Skeletal muscle satellite cell (primary cell): ENCODE results near the gene PRKAB2.
"Not testable (repeated sequence)": the region's sequence is repeated elsewhere in the genome, so short reads cannot be mapped to it uniquely, and the experiment has no call there.

ENCODE experiments used
- H3K27me3 ChIP-seq: 2 replicates; pipeline ENCODE4 v1.7.0; 2013; ENCODE audit warnings: low read length; ENCODE audit not compliant: control insufficient read depth, insufficient read depth
- H3K36me3 ChIP-seq: 2 replicates; pipeline ENCODE4 v1.7.0; 2013; ENCODE audit warnings: mild to moderate bottlenecking, control low read depth, low read length; ENCODE audit not compliant: insufficient read depth
- H3K4me1 ChIP-seq: 2 replicates; pipeline ENCODE4 v1.7.0; 2013; ENCODE audit warnings: low read length; ENCODE audit not compliant: control insufficient read depth, insufficient read depth
- H3K4me2 ChIP-seq: 2 replicates; pipeline ENCODE4 v1.7.0; 2013; ENCODE audit warnings: mild to moderate bottlenecking, low read length
- H3K4me3 ChIP-seq: 2 replicates; pipeline ENCODE4 v1.7.0; 2013; ENCODE audit warnings: low read length
- H3K9ac ChIP-seq: 2 replicates; pipeline ENCODE4 v1.7.0; 2013; ENCODE audit warnings: mild to moderate bottlenecking, low read depth, low read length, moderate library complexity
- H3K9me3 ChIP-seq: replicated peaks from 2 replicates; pipeline ENCODE4 v1.7.0; 2013; ENCODE audit warnings: mild to moderate bottlenecking, control low read depth, low read length

Gene PRKAB2

DNA sequence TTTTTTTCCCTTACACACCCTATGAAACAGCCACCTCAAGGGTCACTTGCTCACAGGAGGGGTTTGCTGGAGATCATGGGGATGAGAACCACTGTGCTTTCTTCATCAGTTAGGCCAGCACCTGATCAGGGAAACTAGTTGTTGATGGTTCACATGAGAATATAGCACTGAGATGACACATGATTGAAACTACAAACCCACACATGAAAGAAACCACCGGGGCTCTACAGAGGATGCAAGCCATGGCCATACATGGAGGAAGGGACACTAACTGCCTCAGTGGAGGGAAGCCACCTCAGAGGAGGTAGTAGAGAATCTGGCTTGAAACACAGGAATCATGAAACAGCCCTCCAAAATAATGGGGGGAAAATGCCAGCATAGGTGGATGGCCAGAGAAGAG is 63.2 kb downstream of the PRKAB2 start:
- no peak overlapping the region for H3K4me3 ChIP-seq
- no peak overlapping the region for H3K9ac ChIP-seq
- H3K4me2 ChIP-seq = no peak overlapping the region
- peaks cover 6% of the 10 kb centered on the region for H3K27me3 ChIP-seq
- H3K4me1 ChIP-seq = no peaks in the 10 kb centered on the region
- no peaks in the 10 kb centered on the region for H3K9me3 ChIP-seq
- H3K36me3 ChIP-seq = no peaks in the 10 kb centered on the region

DNA sequence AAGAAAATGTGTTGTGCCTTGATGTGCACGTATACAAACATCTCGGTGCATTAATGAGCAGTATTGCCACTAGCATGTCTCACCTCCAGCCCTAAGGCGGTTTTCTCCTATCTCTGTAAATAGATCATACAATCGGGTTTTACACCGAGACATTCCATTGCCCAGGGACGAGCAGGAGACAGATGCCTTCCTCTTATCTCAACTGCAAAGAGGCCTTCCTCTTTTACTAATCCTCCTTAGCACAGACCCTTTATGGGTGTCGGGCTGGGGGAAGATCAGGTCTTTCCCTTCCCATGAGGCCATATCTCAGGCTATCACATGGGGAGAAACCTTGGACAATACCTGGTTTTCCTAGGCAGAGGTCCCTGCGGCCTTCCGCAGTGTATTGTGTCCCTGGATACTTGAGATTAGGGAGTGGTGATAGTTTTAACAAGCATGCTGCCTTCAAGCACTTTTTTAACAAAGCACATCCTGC is 65.8 kb downstream of the PRKAB2 start:
- H3K4me1 ChIP-seq, H3K9me3 ChIP-seq, H3K36me3 ChIP-seq, H3K4me3 ChIP-seq, H3K27me3 ChIP-seq, H3K9ac ChIP-seq, H3K4me2 ChIP-seq: not testable (repeated sequence)

GRCh38 chr1:147105909-147106308 is 66.4 kb downstream of the PRKAB2 start:
- Histone ChIP-seq H3K4me2 (no peak overlapping the region), H3K4me1 (no peaks in the 10 kb centered on the region), H3K36me3 (no peaks in the 10 kb centered on the region)

More at GRCh38 chr1:147105909-147106308, 66.4 kb downstream of the PRKAB2 start:
- H3K9me3 ChIP-seq = no peaks in the 10 kb centered on the region
- H3K4me3 ChIP-seq = no peak overlapping the region
- peaks cover 6% of the 10 kb centered on the region for H3K27me3 ChIP-seq
- no peak overlapping the region for H3K9ac ChIP-seq
